ENCODE data around the gene FAM25C.
"Not testable (repeated sequence)": the region's sequence is repeated elsewhere in the genome, so short reads cannot be mapped to it uniquely, and the experiment has no call there.

Gene FAM25C

GRCh38 chr10:47999691-48000090 lies at the start of gene FAM25C:
Gene FAM25C (minus strand): TSS chr10:47999791. CDS start chr10:47999765, 26 bp downstream.
- DNase-seq (ENCODE audit: low read depth); H3K4me3 ChIP-seq (ENCODE audit: low read depth, low read length); in situ Hi-C loops (cut with HindIII; ENCODE audit: low sequenced_read_pairs): not testable (repeated sequence)

DNA sequence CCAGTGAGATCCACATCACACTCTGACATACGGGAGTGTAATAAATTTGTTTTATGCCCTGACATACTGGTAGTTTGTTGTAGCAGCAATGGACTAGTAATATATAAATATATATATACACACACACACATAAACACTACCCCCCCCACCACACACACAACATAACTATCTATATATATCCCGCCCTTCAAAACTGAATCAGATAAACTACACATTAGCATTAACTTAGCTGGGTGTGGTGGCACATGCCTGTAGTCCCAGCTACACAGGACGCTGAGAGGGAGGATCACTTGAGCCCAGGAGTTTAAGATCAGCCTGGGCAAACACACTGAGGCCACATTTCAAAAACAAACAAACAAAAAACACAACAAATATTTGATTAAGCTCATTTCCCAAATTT lies 45.0 kb upstream of the FAM25C start:
- in situ Hi-C loops (cut with HindIII; ENCODE audit: low sequenced_read_pairs); DNase-seq (ENCODE audit: low read depth); H3K4me3 ChIP-seq (ENCODE audit: low read depth, low read length): not testable (repeated sequence)

- DNase-seq (ENCODE audit: low read depth); in situ Hi-C loops (cut with HindIII; ENCODE audit: low sequenced_read_pairs); H3K4me3 ChIP-seq (ENCODE audit: low read depth, low read length): not testable (repeated sequence)
These were observed 31.8 kb upstream of the FAM25C start for GRCh38 chr10:48031390-48031789.

- H3K4me3 ChIP-seq (ENCODE audit: low read depth, low read length); in situ Hi-C loops (cut with HindIII; ENCODE audit: low sequenced_read_pairs); DNase-seq (ENCODE audit: low read depth): not testable (repeated sequence)
These were observed 2.7 kb upstream of the FAM25C start for GRCh38 chr10:48002306-48002705.

DNA sequence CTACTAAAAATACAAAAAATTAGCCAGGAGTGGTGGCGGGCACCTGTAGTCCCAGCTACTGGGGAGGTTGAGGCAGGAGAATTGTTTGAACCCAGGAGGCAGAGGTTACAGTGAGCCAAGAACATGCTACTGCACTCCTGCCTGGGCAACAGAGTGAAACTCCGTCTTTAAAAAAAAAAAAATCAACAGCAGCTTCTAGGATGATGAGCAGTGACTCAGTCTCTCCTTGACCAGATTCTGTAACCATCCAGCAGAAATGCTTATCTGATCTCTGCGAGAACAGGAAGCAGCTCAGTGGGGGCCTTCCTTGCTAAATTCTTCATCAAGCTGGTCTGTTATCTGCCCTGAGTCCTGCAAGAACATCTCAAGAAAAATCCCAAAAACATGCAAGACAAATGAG lies 5.5 kb downstream of the FAM25C start:
- in situ Hi-C loops (cut with HindIII; ENCODE audit: low sequenced_read_pairs); DNase-seq (ENCODE audit: low read depth); H3K4me3 ChIP-seq (ENCODE audit: low read depth, low read length): not testable (repeated sequence)

DNA sequence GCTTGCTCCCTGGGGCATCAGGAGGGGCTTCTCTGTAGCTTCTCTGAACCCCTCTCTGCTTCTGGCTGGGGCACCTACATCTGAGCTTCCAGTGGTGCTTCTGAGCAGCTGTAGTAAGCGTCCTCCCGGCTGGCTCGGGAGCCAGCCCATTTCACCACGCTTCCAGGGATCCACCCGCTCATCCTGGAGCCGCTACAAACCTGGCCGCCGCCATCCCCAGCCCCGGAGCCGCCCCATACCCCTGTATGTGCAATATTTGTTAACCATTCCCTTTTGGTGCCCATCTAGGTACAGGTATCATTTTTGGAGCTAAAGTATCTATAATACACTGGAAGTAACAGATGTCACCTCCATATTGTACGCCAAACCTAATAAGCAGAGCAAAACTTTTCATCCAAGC lies 7.0 kb downstream of the FAM25C start:
- H3K4me3 ChIP-seq (ENCODE audit: low read depth, low read length); in situ Hi-C loops (cut with HindIII; ENCODE audit: low sequenced_read_pairs); DNase-seq (ENCODE audit: low read depth): not testable (repeated sequence)

DNA sequence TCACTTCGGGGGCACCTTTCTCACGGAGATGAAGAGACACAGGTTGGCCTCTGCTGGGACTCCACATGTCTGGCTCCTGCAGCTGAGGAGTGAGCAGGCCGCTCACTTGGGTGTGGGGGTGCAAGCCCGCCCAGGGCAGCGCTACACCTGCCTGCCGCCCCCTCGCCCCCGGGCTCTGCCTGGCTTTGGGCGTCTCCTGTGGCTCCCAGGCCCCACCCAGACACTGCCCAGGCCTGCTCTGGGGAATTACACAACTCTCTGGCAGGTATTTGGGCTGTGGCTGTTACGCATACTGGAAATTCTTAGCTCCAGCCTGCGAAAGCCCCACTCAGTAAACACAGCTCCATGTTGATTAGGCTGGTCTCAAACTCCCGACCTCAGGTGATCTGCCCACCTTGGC lies 7.9 kb downstream of the FAM25C start:
- H3K4me3 ChIP-seq (ENCODE audit: low read depth, low read length); DNase-seq (ENCODE audit: low read depth); in situ Hi-C loops (cut with HindIII; ENCODE audit: low sequenced_read_pairs): not testable (repeated sequence)

- in situ Hi-C loops (cut with HindIII; ENCODE audit: low sequenced_read_pairs); DNase-seq (ENCODE audit: low read depth); H3K4me3 ChIP-seq (ENCODE audit: low read depth, low read length): not testable (repeated sequence)
These were observed 9.5 kb downstream of the FAM25C start for GRCh38 chr10:47990097-47990496.

GRCh38 chr10:47989542-47989950 lies 10.0 kb downstream of the FAM25C start:
- H3K4me3 ChIP-seq (ENCODE audit: low read depth, low read length); in situ Hi-C loops (cut with HindIII; ENCODE audit: low sequenced_read_pairs); DNase-seq (ENCODE audit: low read depth): not testable (repeated sequence)

DNA sequence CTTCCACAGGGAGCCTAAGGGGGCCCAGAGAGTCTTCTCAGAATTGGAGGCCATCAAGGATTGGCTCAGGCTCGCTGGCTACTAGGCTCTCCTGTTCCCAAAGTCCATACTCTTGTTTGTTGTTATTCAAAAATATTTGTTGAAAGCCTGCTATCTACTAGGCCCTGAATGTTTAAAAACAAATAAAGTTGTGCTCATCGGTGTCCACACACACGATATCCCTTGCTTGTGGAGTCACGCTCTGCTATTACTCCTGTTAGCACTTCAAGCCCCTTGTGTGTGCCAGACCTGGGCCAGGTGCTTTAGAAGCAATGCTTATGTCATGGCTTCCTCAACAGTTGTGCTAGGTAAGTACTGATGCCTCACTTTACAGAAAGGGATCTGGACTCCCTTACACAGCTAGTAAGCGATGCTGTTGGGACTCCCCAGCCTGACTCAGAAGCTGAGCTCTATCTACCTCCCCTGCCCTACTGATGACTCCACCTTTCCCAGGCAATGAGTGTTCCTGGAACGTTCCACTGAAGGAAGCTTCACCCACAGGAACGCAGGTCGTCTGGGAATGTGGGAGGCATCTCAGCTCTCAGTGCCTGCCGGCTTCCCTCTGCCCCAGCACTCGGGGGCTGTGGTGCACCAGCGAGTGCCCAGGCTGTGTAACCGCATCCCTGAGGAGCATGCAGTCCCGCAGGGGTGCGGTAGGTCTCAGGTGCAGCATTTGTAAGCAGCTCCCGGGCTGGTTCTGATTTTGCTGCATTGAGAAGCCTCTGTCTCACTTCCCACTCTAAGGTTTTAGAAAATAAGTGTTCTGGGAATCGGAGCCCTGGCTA lies 10.7 kb downstream of the FAM25C start:
- H3K4me3 ChIP-seq (ENCODE audit: low read depth, low read length); in situ Hi-C loops (cut with HindIII; ENCODE audit: low sequenced_read_pairs): not testable (repeated sequence)
- peak; percentile 23 for DNase-seq (ENCODE audit: low read depth)

DNA sequence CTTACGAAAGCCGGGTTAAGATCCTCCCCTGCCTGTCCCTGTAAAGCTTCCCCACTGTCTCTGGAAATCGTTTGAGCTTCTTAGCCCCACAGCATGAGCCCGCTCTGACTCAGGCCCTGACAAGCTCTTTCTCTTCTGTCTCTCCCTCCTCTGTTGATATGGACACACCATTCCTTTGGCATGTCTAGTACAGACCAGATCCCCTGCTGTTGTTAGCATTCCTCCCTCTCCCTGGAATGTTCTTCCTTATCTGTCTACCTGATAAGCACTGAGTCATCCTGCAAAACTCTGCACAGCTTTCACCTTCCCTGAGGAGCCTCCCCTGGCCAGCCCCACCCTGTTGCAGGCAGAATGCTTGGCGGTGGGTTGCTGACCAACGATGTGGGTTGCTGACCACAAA lies 11.6 kb downstream of the FAM25C start:
- H3K4me3 ChIP-seq (ENCODE audit: low read depth, low read length); DNase-seq (ENCODE audit: low read depth); in situ Hi-C loops (cut with HindIII; ENCODE audit: low sequenced_read_pairs): not testable (repeated sequence)

DNA sequence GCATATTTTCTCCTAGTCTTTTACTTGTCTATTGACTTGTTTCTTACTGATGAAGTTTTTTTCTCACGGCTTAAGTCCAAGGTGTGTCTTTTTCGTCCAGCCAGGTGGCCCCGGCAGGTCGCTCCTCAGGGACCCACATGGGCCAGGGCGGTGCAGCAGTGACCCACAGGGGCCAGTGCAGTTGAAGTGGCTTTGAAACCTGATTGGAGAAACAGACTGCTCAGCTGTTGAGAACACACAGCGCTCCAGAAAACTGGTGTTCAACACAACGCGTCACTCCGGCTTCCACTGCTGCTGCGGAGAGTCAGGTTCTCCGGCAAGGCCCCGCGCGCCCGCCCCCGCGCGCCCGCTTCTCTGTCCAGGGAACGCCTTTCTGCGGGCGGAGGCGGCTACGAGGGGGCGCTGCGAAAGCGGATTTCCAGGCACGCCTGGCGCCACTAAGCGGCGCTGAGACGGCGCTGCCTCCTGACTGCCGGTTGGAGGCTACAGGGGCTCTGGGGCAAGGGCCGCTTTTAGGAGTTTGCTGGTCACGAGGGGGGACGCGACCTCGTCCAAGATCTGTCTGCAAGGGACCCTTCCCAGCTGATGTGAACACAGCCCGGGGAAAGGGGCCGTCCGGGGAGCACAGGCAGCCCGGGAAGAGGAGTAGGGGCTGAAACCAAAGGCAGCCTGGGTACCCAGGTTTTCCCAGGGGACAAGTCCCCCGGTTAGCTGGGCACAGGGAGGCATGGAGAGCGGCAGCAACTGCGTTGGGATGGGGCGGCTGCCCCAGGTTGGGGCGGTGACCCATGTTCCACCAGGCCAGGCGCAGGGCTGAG lies 13.0 kb downstream of the FAM25C start:
- in situ Hi-C loops (cut with HindIII; ENCODE audit: low sequenced_read_pairs); DNase-seq (ENCODE audit: low read depth); H3K4me3 ChIP-seq (ENCODE audit: low read depth, low read length): not testable (repeated sequence)
- TF ChIP-seq CTCF (IDR thresholded peaks at IDR 0.05; ENCODE audit: low read depth, low read length, missing control alignments) = peak; percentile 21

GRCh38 chr10:47975409-47975808 lies 24.2 kb downstream of the FAM25C start:
- in situ Hi-C loops (cut with HindIII; ENCODE audit: low sequenced_read_pairs); H3K4me3 ChIP-seq (ENCODE audit: low read depth, low read length); DNase-seq (ENCODE audit: low read depth): not testable (repeated sequence)

DNA sequence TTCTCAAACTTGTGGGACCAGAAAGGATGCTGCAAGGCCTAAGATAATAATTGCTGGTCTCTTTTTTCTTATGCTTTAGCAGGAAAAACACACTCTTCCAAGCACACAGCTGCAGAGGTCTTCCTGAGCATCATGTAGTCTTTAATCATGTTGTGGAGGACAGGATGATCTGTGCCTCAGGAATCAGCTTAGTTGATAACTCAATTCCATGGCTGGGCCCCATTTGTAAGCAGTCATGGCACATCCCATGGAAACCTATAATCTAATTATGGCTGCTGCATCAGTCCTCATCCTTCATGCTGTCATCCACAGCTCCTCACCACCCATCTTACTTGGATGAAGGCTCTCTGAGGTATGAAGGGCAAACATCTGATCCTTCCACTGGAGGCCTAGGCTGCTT lies 26.5 kb downstream of the FAM25C start:
- DNase-seq (ENCODE audit: low read depth); H3K4me3 ChIP-seq (ENCODE audit: low read depth, low read length); in situ Hi-C loops (cut with HindIII; ENCODE audit: low sequenced_read_pairs): not testable (repeated sequence)

DNA sequence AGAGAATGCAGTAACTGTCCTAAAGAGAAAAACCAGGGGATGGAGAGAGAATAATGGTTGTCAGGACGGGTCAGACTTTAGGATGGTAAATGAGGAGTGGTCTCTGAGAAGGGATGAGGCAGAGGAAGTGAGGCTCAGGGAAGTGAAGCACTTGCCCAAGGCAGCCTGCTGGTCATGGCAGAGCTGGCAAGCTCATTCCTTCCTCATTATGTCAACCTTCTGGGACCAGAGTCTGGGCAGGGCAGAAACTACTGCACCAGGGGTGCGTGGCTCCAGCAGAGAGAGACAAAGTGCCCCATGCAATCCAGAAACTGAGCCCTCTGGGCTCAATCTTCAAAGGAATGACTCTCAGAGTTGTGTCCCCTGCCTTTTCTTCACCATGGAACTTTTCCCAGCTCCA lies 27.5 kb downstream of the FAM25C start:
- in situ Hi-C loops (cut with HindIII; ENCODE audit: low sequenced_read_pairs); DNase-seq (ENCODE audit: low read depth); H3K4me3 ChIP-seq (ENCODE audit: low read depth, low read length): not testable (repeated sequence)

GRCh38 chr10:47971598-47971997 lies 28.0 kb downstream of the FAM25C start:
- in situ Hi-C loops (cut with HindIII; ENCODE audit: low sequenced_read_pairs); H3K4me3 ChIP-seq (ENCODE audit: low read depth, low read length): not testable (repeated sequence)

More at GRCh38 chr10:47971598-47971997, 28.0 kb downstream of the FAM25C start:
- DNase-seq (ENCODE audit: low read depth) = not testable (repeated sequence)
